Testis (tissue), 2 donors: ENCODE results near the gene OXER1.

Experiments used
- POLR2A ChIP-seq: fragments of 450-650 bp; IDR thresholded peaks from one replicate; pipeline ENCODE4 v1.6.1; 2017; ENCODE audit warnings: antibody characterized with exemption, mild to moderate bottlenecking, moderate library complexity
- TF ChIP-seq, protein P1 (sequence below), 3 experiments: fragments of 450-650 bp in 2 of 3; fragments of 200-600 bp in 1 of 3; sonication (generic) in 1 of 3; IDR thresholded peaks; one replicate each; pipeline ENCODE4 v1.5.1; 2016 to 2019; ENCODE audit warnings: antibody characterized with exemption in 3 of 3, mild to moderate bottlenecking in 2 of 3, moderate library complexity in 1 of 3

DNA sequence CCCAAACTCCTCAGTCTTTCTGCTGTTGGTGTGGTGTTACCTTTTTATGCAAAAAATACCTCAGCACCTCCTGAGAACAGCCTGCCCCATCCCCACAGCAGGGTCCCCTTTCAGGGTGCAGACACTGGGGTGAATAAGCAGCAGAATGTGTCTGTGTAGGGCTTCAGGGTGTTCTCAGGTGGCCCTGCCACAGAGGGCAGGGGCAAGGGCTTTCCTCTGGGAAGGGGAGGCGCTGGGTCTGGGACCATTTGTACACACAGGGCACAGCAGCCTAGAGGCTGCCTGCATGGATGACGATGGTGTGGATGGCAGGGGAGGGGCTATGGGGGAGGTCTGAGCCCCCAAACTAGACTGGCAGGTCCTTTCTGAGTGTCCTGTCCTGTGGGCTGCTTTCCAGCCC, 25.8 kb upstream of the OXER1 start:
- TF ChIP-seq, protein P1, sequence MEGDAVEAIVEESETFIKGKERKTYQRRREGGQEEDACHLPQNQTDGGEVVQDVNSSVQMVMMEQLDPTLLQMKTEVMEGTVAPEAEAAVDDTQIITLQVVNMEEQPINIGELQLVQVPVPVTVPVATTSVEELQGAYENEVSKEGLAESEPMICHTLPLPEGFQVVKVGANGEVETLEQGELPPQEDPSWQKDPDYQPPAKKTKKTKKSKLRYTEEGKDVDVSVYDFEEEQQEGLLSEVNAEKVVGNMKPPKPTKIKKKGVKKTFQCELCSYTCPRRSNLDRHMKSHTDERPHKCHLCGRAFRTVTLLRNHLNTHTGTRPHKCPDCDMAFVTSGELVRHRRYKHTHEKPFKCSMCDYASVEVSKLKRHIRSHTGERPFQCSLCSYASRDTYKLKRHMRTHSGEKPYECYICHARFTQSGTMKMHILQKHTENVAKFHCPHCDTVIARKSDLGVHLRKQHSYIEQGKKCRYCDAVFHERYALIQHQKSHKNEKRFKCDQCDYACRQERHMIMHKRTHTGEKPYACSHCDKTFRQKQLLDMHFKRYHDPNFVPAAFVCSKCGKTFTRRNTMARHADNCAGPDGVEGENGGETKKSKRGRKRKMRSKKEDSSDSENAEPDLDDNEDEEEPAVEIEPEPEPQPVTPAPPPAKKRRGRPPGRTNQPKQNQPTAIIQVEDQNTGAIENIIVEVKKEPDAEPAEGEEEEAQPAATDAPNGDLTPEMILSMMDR (IDR thresholded peaks at IDR 0.05) = no peak
- no peak for TF ChIP-seq POLR2A
